ENCODE results near the gene PDGFRB. TPM values are rescaled to one million over a fixed set of nuclear protein-coding genes. Genes with fewer than 3 reads are reported as not detected.
A peak's percentile ranks its signal among the peaks of the same experiment; 100 is the strongest.

Gene PDGFRB
- total RNA-seq, 3 donors from 2014 or later: 53.7 to 243 (median 146) TPM

DNA sequence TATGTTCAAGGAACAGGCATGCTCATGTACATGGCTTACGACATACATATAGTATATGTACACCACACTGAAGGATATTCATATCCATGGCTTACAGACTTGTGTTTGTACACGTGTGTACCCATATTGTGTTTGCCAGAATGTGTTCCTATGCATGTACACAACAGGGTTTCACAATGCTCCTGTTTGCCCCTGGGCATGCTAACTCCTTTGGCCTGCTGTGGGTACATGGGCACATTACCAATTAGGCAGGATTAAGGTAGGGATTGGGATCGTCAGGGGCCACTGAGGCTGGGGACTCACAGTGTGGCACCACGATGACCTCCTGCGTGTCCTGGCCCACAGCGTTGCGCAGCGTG, 26.2 kb downstream of the PDGFRB start:
- Histone ChIP-seq H3K36me3 (no peaks in the 10 kb centered on the region), H3K27ac (peak overlapping the region; percentile 17 to 49)

GRCh38 chr5:150126921-150127265, 28.8 kb downstream of the PDGFRB start:
- no peaks in the 10 kb centered on the region for H3K9me3 ChIP-seq
- no peaks in the 10 kb centered on the region for H3K4me1 ChIP-seq
- TF ChIP-seq POLR2A (IDR thresholded peaks at IDR 0.05) (no peak), POLR2AphosphoS5 (IDR thresholded peaks at IDR 0.05) (no peak)
- TF ChIP-seq, protein P1, sequence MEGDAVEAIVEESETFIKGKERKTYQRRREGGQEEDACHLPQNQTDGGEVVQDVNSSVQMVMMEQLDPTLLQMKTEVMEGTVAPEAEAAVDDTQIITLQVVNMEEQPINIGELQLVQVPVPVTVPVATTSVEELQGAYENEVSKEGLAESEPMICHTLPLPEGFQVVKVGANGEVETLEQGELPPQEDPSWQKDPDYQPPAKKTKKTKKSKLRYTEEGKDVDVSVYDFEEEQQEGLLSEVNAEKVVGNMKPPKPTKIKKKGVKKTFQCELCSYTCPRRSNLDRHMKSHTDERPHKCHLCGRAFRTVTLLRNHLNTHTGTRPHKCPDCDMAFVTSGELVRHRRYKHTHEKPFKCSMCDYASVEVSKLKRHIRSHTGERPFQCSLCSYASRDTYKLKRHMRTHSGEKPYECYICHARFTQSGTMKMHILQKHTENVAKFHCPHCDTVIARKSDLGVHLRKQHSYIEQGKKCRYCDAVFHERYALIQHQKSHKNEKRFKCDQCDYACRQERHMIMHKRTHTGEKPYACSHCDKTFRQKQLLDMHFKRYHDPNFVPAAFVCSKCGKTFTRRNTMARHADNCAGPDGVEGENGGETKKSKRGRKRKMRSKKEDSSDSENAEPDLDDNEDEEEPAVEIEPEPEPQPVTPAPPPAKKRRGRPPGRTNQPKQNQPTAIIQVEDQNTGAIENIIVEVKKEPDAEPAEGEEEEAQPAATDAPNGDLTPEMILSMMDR (IDR thresholded peaks at IDR 0.05): no peak
- H3K27me3 ChIP-seq: no peaks in the 10 kb centered on the region
- H3K36me3 ChIP-seq: no peaks in the 10 kb centered on the region
- no peak for DNase-seq (ENCODE audit: low spot score in 2 of 2)
- intact Hi-C loops (cut with DNase I; ENCODE audit: low total_unique reads): no loop called here
- peak overlapping the region in 1 of 2 donors; percentile 71 for H3K27ac ChIP-seq
- H3K4me3 ChIP-seq: no peak overlapping the region

More for the DNA sequence above, 26.2 kb downstream of the PDGFRB start:
- Histone ChIP-seq H3K4me3 (peak overlapping the region in 2 of 3 donors; percentile 35 to 55), H3K9me3 (no peaks in the 10 kb centered on the region), H3K4me1 (no peaks in the 10 kb centered on the region), H3K27me3 (no peaks in the 10 kb centered on the region)
- intact Hi-C loops (cut with DNase I; ENCODE audit: low total_unique reads): no loop called here
- TF ChIP-seq POLR2AphosphoS5 (IDR thresholded peaks at IDR 0.05) (no peak), POLR2A (IDR thresholded peaks at IDR 0.05) (no peak)
- TF ChIP-seq, protein P1 (IDR thresholded peaks at IDR 0.05): no peak
- DNase-seq (ENCODE audit: low spot score in 2 of 2): no peak

DNA sequence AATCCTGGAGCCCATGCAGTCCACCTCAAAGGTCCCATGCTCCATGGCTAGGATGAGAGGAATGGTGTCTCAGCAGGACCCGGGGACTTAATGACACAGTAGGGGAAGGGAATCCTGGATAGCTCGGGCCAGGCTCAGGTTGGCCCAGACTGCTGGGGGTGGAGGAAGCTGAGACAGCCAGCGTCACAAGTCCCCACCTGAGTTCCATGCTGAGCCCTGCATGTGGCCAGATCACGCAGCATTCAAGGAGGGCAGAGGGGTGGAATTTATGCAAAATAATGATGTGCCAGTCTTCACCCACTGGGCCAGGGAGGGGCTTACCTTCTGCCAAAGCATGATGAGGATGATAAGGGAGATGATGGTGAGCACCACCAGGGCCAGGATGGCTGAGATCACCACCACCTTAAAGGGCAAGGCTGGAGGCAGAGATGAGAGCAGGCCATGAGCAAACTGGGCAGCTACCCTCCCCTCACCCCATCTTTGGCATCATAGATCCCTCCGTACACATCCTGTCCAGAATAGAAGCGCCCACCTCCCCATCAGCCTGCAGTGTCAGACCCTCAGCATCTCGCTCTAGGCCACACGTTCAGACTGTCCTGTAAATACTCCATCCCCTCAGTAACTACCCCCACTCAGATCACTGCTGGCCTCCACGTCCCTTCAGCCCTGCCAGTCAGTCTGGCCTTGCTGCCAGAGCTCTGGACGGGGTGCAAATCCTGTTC, 29.3 kb downstream of the PDGFRB start:
- no peak for DNase-seq (ENCODE audit: low spot score in 2 of 2)
- no peak overlapping the region for H3K4me3 ChIP-seq

GRCh38 chr5:150125334-150125733, 30.3 kb downstream of the PDGFRB start:
- no peaks in the 10 kb centered on the region for H3K27me3 ChIP-seq

More for the DNA sequence above, 29.3 kb downstream of the PDGFRB start:
- Histone ChIP-seq H3K9me3 (no peaks in the 10 kb centered on the region), H3K27ac (peak overlapping the region in 1 of 2 donors; percentile 71), H3K27me3 (no peaks in the 10 kb centered on the region), H3K36me3 (no peaks in the 10 kb centered on the region), H3K4me1 (no peaks in the 10 kb centered on the region)
- intact Hi-C loops (cut with DNase I; ENCODE audit: low total_unique reads): no loop called here
- no peak for TF ChIP-seq POLR2A (IDR thresholded peaks at IDR 0.05)
- TF ChIP-seq POLR2AphosphoS5 (IDR thresholded peaks at IDR 0.05): no peak
- TF ChIP-seq, protein P1 (IDR thresholded peaks at IDR 0.05): no peak

DNA sequence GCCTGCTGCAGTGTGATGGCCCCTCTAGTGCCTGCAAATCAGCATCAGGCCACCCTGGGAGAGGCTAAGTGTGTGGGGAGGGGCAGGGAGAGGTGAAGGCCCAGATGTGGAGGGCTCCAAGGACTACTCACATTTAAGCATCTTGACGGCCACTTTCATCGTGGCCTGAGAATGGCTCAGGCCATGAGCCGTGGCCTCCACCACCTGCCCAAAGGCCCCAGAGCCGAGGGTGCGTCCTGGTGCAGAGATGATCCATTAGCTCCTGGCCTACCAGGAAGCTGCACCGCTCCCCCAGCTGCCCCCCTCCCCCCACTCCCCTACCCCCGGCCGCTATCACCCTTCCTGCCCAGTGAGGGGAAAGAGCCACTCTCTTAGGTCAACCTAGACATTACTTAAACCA, 31.0 kb downstream of the PDGFRB start:
- H3K27me3 ChIP-seq: no peaks in the 10 kb centered on the region
- no peaks in the 10 kb centered on the region for H3K4me1 ChIP-seq
- no peaks in the 10 kb centered on the region for H3K9me3 ChIP-seq
- no peak overlapping the region for H3K4me3 ChIP-seq
- DNase-seq (ENCODE audit: low spot score in 2 of 2): no peak
- intact Hi-C loops (cut with DNase I; ENCODE audit: low total_unique reads): no loop called here
- peak overlapping the region in 1 of 2 donors; percentile 74 for H3K27ac ChIP-seq
- TF ChIP-seq, protein P1 (IDR thresholded peaks at IDR 0.05): no peak
- TF ChIP-seq POLR2A (IDR thresholded peaks at IDR 0.05) (no peak), POLR2AphosphoS5 (IDR thresholded peaks at IDR 0.05) (no peak)
- no peaks in the 10 kb centered on the region for H3K36me3 ChIP-seq

More at GRCh38 chr5:150125334-150125733, 30.3 kb downstream of the PDGFRB start:
- no peak for TF ChIP-seq POLR2AphosphoS5 (IDR thresholded peaks at IDR 0.05)
- Histone ChIP-seq H3K27ac (peak overlapping the region in 1 of 2 donors; percentile 74), H3K36me3 (no peaks in the 10 kb centered on the region), H3K4me1 (no peaks in the 10 kb centered on the region), H3K4me3 (no peak overlapping the region), H3K9me3 (no peaks in the 10 kb centered on the region)
- no peak for DNase-seq (ENCODE audit: low spot score in 2 of 2)
- intact Hi-C loops (cut with DNase I; ENCODE audit: low total_unique reads): no loop called here

All from breast epithelium (tissue), 4 donors.